Spleen (tissue), 13 donors: ENCODE results near the gene RIPK1. TPM values are rescaled to one million over a fixed set of nuclear protein-coding genes. Genes with fewer than 3 reads are reported as not detected.
A peak's percentile ranks its signal among the peaks of the same experiment; 100 is the strongest.
"Not testable (repeated sequence)": the region's sequence is repeated elsewhere in the genome, so short reads cannot be mapped to it uniquely, and the experiment has no call there.

ENCODE experiments used
- DNase-seq: peaks from one replicate; pipeline ENCODE4 v3.0.0-alpha.2; 2020
- H3K27ac ChIP-seq, 8 donors: fragments of 200-600 bp; sonication (generic) in 7 of 8; 1 replicate in 4 of 8; 2 replicates in 4 of 8; pipeline versions ENCODE4 v1.5.0 to v1.8.0; 2016 to 2021; ENCODE audit warnings: inconsistent platforms in 4 of 8, mild to moderate bottlenecking in 4 of 8, moderate library complexity in 1 of 8
- H3K27me3 ChIP-seq, 7 donors: fragments of 200-600 bp; sonication (generic) in 6 of 7; replicated peaks in 1 of 7; 1 replicate in 4 of 7; 2 replicates in 3 of 7; pipeline versions ENCODE4 v1.5.0 to v1.8.0; 2016 to 2021; ENCODE audit warnings: inconsistent platforms in 3 of 7, mild to moderate bottlenecking in 1 of 7
- H3K36me3 ChIP-seq, 6 donors: fragments of 200-600 bp; sonication (generic) in 5 of 6; 1 replicate in 4 of 6; 2 replicates in 2 of 6; pipeline versions ENCODE4 v1.5.0 to v1.8.0; 2016 to 2021; ENCODE audit warnings: inconsistent platforms in 2 of 6
- H3K4me1 ChIP-seq, 6 donors: fragments of 200-600 bp; sonication (generic) in 5 of 6; 1 replicate in 3 of 6; 2 replicates in 3 of 6; pipeline versions ENCODE4 v1.5.0 to v1.8.0; 2016 to 2021; ENCODE audit warnings: inconsistent platforms in 3 of 6
- H3K4me3 ChIP-seq, 8 donors: fragments of 200-600 bp; sonication (generic) in 7 of 8; 1 replicate in 4 of 8; 2 replicates in 4 of 8; pipeline versions ENCODE4 v1.5.0 to v1.8.0; 2016 to 2021; ENCODE audit warnings: inconsistent platforms in 4 of 8, mild to moderate bottlenecking in 4 of 8, moderate library complexity in 2 of 8
- H3K9me3 ChIP-seq, 8 donors: fragments of 200-600 bp; sonication (generic) in 7 of 8; 1 replicate in 4 of 8; 2 replicates in 4 of 8; pipeline versions ENCODE4 v1.5.0 to v1.8.0; 2016 to 2021; ENCODE audit warnings: inconsistent platforms in 4 of 8
- CTCF ChIP-seq, 11 experiments: fragments of 200-600 bp in 7 of 11; fragments of 450-650 bp in 4 of 11; sonication (generic) in 4 of 11; IDR thresholded peaks in 8 of 11; conservative IDR thresholded peaks in 3 of 11; 1 replicate in 7 of 11; 2 replicates in 4 of 11; pipeline versions ENCODE4 v1.4.0 to v1.8.0; 2016 to 2021; ENCODE audit warnings: antibody characterized with exemption in 11 of 11, inconsistent platforms in 4 of 11, mild to moderate bottlenecking in 1 of 11
- POLR2A ChIP-seq, 3 donors: fragments of 450-650 bp; IDR thresholded peaks; one replicate each; pipeline ENCODE4 v1.5.1; 2017; ENCODE audit warnings: antibody characterized with exemption in 3 of 3, mild to moderate bottlenecking in 1 of 3
- POLR2AphosphoS5 ChIP-seq, 3 donors: sonication (generic); formaldehyde crosslinking; IDR thresholded peaks; one replicate each; pipeline ENCODE4 v1.5.1; 2017; ENCODE audit warnings: antibody characterized with exemption in 3 of 3
- WGBS, 5 donors: extraction: QIAGEN DNeasy Blood & Tissue Kit in 3 of 5; methylation state at CpG; one replicate each; pipeline versions ENCODE4 v1.1.5 to v1.1.7; 2013 to 2018; 5-methylcytosine and 5-hydroxymethylcytosine counted together
- intact Hi-C: fragments of 100-400 bp; cut with DNase I; formaldehyde crosslinking; loops from one replicate; pipeline ENCODE4 v1.15.0; 2023; ENCODE audit warnings: low total_unique reads
- long read RNA-seq, 2 donors: transcript quantifications; one replicate each; lab custom pipeline, GENCODE V29; 2026
- polyA plus RNA-seq, 3 donors: library from polyadenylated mRNA; stranded (reverse); fragments of 200-250 nt; gene quantifications; one replicate each; pipeline ENCODE4 v1.2.1, GENCODE V29; 2013
- total RNA-seq, 7 donors: library from RNA; depleted of rRNA in 3 of 7; stranded (reverse); fragments of >200 nt in 3 of 7; fragmentation: NEBNext Ultra II Directional in 4 of 7; extraction: Animal tissue kit (Norgen Biotek cat#: 25700) in 4 of 7; gene quantifications; one replicate each; pipeline versions ENCODE4 v1.1.0 to v1.2.1, GENCODE V29; 2016 to 2021
- donor health status: healthy with polysubstance abuse.
- donor health status: DM: no; HTN: no; CAD: no; lungs with moderate emphysema.
- donor health status: DM: no; HTN: no; CAD: no.
- donor health status: Bipolar disorder and iron deficiency.
- donor health status: healthy.
- donor health status: DM: no; HTN: no; CAD: no.
- donor health status: DM: yes; HTN: yes; CAD: no.

RIPK1 gene
- total RNA-seq = 10 to 100 TPM; 24.7 to 37.1 (median 29.8) TPM
- 10 to 100 TPM in 2 of 3 donors, 1 to 10 TPM in 1; 8.7 to 14.5 (median 11.5) TPM for polyA plus RNA-seq
- long read RNA-seq, donor 1 = 0 reads
- long read RNA-seq, donor 2, full-length matches to known transcripts = 1 of 1 reads
- long read RNA-seq, donor 2, partial matches to known transcripts = 0 of 1 reads
- long read RNA-seq, donor 2, other reads (novel, unspliced or antisense) = 0 of 1 reads

GRCh38 chr6:3068329-3069214 lies at the start of gene RIPK1:
Gene RIPK1, plus strand, starts transcription at chr6:3068494. Its CDS starts 8,330 bp downstream, at chr6:3076824.
- Histone ChIP-seq H3K27ac (peak within 1 kb of the TSS; percentile 100), H3K9me3 (no peaks in the 10 kb centered on the region), H3K27me3 (no peaks in the 10 kb centered on the region), H3K4me1 (peaks cover 12 to 85% (median 54%) of the 10 kb centered on the region in 6 donors), H3K4me3 (peak within 1 kb of the TSS; percentile 63 to 92 (median 81)), H3K36me3 (peaks cover 0 to 16% (median 0%) of the 10 kb centered on the region in 6 donors)
- intact Hi-C loops = no loop called here
- TF ChIP-seq POLR2A (IDR thresholded peaks at IDR 0.05) (peak in 2 of 3 donors; percentile 48 to 68), POLR2AphosphoS5 (IDR thresholded peaks at IDR 0.05) (peak; percentile 89 to 94 (median 92)), CTCF (IDR thresholded peaks at IDR 0.05 in 8 of 11, conservative IDR thresholded peaks at IDR 0.05 in 3 of 11) (peak in 8 of 11 experiments; percentile 10 to 67 (median 48))
- WGBS, 5 donors = 0 to 2% (median 0%) methylated on average over 14 to 112 of the region's 112 CpGs
- DNase-seq = peak; percentile 99

GRCh38 chr6:3019065-3019464 lies 49.2 kb upstream of the RIPK1 start:
- WGBS, 5 donors = 42 to 84% (median 63%) methylated on average over 1 of the region's 1 CpG
- peaks cover 6 to 62% (median 23%) of the 10 kb centered on the region in 6 donors for H3K4me1 ChIP-seq
- H3K4me3 ChIP-seq = no peak overlapping the region
- H3K27me3 ChIP-seq = no peaks in the 10 kb centered on the region
- H3K27ac ChIP-seq = peak overlapping the region in 4 of 8 donors; percentile 15 to 65 (median 45)
- TF ChIP-seq CTCF (IDR thresholded peaks at IDR 0.05 in 8 of 11, conservative IDR thresholded peaks at IDR 0.05 in 3 of 11) (no peak), POLR2A (IDR thresholded peaks at IDR 0.05) (no peak), POLR2AphosphoS5 (IDR thresholded peaks at IDR 0.05) (no peak)
- H3K9me3 ChIP-seq = no peaks in the 10 kb centered on the region
- intact Hi-C loops = no loop called here
- peaks cover 0 to 67% (median 25%) of the 10 kb centered on the region in 6 donors for H3K36me3 ChIP-seq
- no peak for DNase-seq

- H3K27ac ChIP-seq = peak overlapping the region in 4 of 8 donors; percentile 15 to 65 (median 45)
- no peak for TF ChIP-seq POLR2A (IDR thresholded peaks at IDR 0.05)
- H3K4me3 ChIP-seq = no peak overlapping the region
- H3K27me3 ChIP-seq = no peaks in the 10 kb centered on the region
- intact Hi-C loops = no loop called here
- H3K4me1 ChIP-seq = peaks cover 14 to 65% (median 30%) of the 10 kb centered on the region in 6 donors
- no peaks in the 10 kb centered on the region for H3K9me3 ChIP-seq
- no peak for DNase-seq
- H3K36me3 ChIP-seq = peaks cover 0 to 60% (median 22%) of the 10 kb centered on the region in 6 donors
- WGBS, 5 donors = 89 to 96% (median 95%) methylated on average over 6 of the region's 6 CpGs
These were observed 48.5 kb upstream of the RIPK1 start for GRCh38 chr6:3019749-3020320.

- Histone ChIP-seq H3K4me1 (peaks cover 15 to 78% (median 41%) of the 10 kb centered on the region in 6 donors), H3K27ac (peak overlapping the region in 2 of 8 donors; percentile 8 to 11), H3K36me3 (peaks cover 0 to 47% (median 13%) of the 10 kb centered on the region in 6 donors)
- DNase-seq, H3K27me3 ChIP-seq, intact Hi-C loops, H3K9me3 ChIP-seq, H3K4me3 ChIP-seq: not testable (repeated sequence)
- 93 to 100% (median 98%) methylated on average over 2 of the region's 2 CpGs for WGBS, 5 donors
These were observed 47.2 kb upstream of the RIPK1 start for GRCh38 chr6:3020976-3021598.
